AG20443 (cell line): ENCODE measurements around the gene KLRC2.
"Not testable (repeated sequence)": the region's sequence is repeated elsewhere in the genome, so short reads cannot be mapped to it uniquely, and the experiment has no call there.

ENCODE experiments used
- DNase-seq: peaks from one replicate; pipeline ENCODE4 v3.0.0; 2012; ENCODE audit warnings: low spot score, mixed read lengths

The KLRC2 gene

DNA sequence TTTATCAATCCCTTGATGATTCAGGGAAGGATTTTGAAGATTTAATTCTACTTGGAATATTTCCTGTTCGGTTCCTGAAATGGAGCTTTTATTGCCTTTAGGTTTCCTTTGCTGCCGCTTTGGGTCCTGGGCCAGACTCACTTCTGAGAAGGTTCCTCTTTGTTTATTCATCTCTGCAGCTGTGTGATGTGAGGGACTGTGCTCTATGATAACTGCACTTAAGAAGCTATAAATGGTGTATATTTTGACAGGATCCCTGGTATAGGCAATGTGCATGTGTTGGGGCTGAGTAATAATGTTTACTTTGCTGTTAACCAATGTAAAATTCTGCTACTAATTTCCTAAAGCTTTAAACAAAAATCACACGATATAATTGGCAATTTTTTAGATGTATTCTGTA is at the start of gene KLRC2:
Gene KLRC2, minus strand, starts transcription at position 195 of the 400 bp plus-strand sequence. Its CDS starts 24 bp downstream, at position 171.
- DNase-seq = not testable (repeated sequence)

DNA sequence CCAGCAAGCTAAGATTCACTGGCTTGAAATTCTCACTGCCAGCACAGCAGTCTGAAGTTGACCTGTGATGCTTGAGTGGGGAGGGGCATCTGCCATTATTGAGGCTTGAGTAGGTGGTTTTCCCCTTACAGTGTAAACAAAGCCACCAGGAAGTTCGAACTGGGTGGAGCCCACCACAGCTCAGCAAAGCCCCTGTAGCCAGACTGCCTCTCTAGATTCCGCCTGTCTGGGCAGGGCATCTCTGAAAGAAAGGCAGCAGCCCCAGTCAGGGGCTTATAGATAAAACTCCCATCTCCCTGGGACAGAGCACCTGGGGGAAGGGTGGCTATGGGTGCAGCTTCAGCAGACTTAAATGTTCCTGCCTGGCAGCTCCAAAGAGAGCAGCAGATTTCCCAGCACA is 46.1 kb upstream of the KLRC2 start:
- DNase-seq = not testable (repeated sequence)

DNA sequence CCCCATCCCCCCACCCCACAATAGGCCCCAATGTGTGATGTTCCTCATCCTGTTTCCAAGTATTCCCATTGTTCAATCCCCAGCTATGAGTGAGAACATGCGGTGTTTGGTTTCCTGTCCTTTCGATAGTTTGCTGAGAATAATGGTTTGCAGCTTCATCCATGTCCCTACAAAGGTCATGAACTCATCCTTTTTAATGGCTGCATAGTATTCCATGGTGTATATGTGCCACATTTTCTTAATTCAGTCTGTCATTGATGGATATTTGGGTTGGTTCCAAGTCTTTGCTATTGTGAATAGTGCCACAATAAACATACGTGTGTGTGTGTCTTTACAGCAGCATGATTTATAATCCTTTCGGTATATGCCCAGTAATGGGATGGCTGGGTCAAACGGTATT is 37.0 kb upstream of the KLRC2 start:
- DNase-seq = not testable (repeated sequence)

DNA sequence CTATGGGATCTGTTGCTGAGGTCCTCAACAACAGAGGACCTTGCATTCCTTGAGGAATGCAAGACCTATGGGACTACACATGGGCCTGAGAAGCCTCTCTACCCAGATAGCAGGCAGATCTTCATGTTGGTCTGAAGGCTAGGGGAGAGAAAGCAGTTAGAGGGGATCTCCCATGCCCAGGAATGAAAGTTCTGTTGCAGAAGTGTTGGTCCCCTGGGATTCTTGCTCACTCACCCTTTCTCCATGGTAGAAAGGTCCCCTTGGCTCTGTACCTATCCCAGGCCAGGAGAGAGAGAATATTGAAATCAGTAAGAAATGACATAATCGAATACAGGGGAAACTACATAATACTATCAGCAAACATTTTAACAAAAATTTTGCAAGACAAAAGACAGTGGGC is 33.9 kb upstream of the KLRC2 start:
- no peak for DNase-seq

DNA sequence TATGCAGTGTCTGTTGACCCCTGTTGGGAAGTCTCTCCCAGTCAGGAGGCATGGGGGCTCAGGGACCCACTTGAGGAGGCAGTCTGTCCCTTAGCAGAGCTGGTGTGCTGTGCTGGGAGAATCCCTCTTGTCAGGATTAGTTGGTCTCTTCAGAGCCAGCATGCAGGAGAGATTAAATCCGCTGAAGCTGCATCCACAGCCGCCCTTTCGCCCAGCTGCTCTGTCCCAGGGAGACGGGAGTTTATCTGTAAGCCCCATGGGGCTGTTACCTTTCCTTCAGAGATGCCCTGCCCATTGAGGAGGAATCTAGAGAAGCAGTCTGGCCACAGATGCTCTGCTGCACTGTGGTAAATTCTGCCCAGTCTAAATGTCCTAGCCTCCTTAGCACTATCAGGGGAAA is 30.5 kb upstream of the KLRC2 start:
- no peak for DNase-seq

DNA sequence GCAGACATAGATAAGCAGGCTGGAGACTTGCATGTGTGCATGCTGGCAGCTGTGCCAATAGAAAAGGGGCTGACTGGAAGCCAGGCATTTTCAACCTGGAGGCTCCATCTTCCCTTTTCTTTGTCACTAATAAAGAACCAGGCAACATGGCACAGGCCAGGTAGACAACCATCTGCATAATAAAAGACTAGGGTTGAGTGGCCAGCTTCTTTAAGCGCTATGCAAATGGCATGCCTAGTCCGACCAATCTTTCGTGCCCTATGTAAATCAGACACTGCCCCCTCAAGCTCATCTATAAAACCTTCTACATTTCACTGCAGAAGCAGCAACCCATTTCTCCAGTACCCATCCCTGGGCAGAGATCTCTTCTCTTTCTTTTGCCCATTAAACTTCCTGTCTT is 21.9 kb upstream of the KLRC2 start:
- no peak for DNase-seq

DNA sequence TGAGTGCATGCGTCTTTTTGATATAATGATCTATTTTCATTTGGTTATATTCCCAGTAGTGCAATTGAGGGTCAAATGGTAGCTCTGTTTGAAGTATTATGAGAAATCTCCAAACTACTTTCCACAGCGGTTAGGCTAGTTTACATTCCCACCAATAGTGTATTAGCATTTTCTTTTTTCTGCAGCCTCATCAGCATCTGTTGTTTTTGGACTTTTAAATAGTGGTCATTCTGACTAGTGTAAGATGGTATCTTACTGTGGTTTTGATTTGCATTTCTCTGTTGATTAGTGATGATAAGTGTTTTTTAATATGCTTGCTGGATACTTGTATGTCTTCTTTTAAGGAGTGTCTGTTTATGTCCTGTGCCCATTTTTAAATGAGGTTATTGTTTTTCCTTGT is 21.0 kb upstream of the KLRC2 start:
- no peak for DNase-seq

DNA sequence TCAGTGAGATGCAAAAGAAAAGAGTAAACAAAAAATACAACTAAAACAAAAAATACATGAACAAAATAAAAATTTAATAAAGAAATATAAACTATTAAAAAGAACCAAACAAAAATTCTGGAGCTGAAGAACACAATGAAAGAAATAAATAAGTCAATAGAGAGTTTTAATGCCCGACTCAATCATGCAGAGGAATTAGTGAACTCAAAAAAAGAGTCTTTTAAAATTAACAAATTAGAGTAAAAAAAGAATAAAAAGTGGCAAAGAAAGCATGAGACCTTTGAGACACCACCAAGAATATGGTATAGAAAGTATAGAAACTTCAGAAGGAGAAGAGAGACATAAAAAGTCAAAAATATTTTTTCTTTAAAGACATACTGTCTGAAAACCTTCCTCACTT is 20.0 kb upstream of the KLRC2 start:
- no peak for DNase-seq

DNA sequence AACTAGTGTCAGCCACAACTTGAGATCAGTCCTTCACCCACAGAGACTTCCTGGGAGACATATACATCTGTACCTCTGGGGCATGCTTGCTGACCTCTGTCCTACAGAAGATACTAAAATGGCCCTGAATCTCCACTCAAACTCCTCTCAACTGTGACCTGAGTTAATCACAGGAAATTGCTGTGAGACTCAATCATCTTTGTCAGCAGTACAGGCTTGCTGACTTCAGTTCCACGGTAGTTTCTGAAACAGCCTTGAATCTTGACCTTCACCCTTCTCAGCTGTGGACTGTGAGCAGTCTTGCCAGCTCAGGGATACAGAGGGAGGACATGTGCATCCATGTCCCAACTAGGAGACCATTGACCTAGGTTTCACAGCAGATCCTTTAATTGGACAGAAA is 18.7 kb upstream of the KLRC2 start:
- DNase-seq = no peak

DNA sequence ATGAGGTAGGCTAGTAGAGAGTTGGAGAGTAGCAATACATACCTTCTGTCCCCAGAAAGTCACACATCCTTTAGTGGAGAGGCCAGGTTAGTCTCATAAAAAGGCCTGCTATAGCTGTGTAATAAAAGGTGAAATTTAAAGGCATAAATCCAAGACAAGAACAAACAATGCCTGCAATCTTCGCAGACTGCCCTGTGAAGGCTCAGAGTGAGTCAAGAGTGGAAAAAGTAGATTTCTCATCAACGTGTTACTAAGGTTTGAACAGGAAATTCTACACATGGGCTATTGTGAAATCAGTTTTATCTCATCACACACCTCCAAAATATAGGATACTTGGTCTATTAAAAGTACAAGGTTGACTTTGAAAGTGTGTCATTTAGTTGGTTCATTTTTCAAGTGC is 17.3 kb upstream of the KLRC2 start, which contains the start of gene KLRC1:
Gene KLRC1, minus strand, starts transcription at position 222 of the 400 bp plus-strand sequence. CDS start 2,221 bp downstream, outside the sequence.
- DNase-seq = no peak

DNA sequence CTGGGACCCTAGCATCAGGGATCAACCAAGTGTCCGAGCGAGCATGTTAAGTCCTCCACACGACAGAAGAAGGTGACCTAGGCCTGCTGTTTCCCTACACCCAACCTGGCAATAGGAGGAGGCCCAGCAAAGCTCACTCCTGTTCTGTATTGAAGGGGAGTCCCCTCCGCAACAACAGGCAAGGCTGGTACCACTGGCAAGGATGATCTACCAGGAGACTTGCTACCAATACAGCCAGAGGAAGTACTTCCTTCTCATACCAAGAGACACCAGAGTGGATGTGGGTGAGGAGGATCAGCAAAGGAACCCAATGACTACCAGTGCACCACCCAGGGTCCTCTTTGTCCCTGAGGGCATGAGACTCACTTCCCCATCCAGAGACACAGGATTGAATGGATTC is 12.4 kb upstream of the KLRC2 start:
- DNase-seq = no peak

DNA sequence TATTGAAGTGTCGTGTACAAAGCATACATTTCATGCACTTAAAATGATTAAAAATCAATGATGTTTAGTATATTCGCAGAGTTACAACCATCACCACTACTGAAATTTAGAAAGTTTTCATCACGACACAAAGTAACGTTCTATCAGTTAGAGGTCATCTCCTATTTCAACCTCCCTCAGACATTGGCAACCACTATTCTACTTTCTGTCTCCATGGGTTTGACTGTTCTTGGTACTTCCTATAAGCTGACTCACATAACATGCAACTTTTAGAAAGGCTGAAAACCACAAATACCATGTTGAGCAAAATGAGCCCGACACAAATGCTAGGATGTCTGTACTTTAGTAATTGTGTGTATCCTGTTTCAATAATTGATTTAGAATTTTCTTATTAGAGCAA is 10.2 kb upstream of the KLRC2 start:
- DNase-seq = not testable (repeated sequence)

DNA sequence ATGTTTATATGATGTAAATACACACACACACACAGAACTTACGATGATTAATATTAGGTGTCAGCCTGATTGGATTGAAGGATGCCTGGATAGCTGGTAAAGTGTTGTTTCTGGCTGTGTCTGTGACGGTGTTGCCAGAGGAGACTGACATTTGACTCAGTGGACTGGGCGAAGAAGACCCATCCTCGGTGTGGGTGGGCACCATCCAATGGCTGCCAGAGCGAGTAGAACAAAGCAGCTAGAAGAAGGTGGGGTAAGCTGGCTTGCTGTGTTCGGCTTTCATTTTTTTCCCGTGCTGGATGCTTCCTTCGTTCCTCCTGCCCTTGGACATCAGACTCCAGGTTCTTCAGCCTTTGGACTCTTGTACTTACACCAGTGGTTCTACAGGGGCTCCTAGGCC is 5.3 kb upstream of the KLRC2 start:
- not testable (repeated sequence) for DNase-seq

DNA sequence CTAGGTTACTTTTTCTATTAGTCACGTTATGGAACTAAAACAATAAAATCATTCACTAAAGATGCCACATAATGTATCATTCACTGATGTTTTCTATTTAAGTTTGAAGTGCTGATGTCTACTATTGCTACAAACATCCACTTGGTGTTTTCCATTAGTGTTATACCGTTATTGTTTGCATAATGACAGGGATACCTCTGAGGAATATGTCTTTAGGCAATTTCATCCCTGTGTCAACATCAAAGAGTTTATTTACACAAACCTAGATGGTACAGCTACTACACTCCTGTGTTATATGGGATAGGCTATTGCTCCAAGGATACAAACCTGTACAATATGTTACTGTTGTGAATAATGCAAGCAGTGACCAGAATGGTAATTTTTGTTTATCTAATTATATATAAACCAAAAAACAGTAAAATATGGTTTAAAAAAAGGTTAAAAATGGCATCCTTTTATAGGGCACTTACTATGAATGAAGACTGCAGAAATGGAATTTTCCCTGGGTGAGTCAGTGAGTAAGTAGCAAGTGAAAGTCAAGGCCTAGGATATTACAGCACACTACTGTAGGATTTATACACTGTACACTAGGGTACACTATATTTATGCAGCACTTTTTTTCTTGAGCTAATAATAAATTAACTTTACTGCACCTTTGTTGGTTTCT is 3.9 kb upstream of the KLRC2 start:
- DNase-seq = not testable (repeated sequence)

DNA sequence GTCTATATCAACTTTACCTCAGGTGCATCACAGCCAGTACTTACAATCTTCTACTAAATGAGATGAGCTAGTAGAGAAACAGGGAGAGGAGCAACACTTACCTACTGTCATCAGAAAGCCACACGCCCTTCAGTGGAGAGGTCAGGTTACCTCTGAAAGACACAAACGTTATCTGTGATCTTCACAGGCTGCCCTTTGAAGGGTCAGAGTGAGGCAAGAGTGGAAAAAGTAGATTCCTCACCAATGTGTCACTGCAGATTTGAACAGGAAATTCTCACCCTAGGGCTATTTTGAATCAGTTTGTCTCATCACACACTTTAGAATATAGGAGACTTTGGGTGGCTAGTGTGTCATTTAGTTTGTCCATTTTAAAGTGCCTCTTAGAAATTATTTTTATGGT is 1.8 kb upstream of the KLRC2 start:
- DNase-seq = not testable (repeated sequence)

DNA sequence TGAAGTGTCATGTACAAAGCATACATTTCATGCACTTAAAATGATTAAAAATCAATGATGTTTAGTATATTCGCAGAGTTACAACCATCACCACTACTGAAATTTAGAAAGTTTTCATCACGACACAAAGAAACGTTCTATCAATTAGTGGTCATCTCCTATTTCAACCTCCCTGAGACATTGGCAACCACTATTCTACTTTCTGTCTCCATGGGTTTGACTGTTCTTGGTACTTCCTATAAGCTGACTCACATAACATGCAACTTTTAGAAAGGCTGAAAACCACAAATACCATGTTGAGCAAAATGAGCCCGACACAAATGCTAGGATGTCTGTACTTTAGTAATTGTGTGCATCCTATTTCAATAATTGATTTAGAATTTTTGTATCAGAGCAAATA is 5.2 kb downstream of the KLRC2 start:
- not testable (repeated sequence) for DNase-seq

DNA sequence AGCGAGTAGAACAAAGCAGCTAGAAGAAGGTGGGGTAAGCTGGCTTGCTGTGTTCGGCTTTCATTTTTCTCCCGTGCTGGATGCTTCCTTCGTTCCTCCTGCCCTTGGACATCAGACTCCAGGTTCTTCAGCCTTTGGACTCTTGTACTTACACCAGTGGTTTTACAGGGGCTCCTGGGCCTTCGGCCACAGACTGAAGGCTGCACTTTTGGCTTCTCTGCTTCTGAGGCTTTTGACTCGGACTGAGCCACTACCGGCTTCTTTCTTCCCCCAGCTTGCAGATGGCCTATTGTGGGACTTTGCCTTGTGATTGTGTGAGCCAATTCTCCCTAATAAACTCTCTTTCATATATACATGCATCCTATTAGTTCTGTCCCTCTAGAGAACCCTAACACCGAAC is 9.9 kb downstream of the KLRC2 start:
- DNase-seq = not testable (repeated sequence)

DNA sequence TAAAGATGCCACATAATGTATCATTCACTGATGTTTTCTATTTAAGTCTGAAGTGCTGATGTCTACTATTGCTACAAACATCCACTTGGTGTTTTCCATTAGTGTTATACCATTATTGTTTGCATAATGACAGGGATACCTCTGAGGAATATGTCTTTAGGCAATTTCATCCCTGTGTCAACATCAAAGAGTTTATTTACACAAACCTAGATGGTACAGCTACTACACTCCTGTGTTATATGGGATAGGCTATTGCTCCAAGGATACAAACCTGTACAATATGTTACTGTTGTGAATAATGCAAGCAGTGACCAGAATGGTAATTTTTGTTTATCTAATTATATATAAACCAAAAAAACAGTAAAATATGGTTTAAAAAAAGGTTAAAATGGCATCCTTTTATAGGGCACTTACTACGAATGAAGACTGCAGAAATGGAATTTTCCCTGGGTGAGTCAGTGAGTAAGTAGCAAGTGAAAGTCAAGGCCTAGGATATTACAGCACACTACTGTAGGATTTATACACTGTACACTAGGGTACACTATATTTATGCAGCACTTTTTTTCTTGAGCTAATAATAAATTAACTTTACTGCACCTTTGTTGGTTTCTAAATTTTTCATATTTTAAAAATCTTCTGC is 11.4 kb downstream of the KLRC2 start:
- not testable (repeated sequence) for DNase-seq

DNA sequence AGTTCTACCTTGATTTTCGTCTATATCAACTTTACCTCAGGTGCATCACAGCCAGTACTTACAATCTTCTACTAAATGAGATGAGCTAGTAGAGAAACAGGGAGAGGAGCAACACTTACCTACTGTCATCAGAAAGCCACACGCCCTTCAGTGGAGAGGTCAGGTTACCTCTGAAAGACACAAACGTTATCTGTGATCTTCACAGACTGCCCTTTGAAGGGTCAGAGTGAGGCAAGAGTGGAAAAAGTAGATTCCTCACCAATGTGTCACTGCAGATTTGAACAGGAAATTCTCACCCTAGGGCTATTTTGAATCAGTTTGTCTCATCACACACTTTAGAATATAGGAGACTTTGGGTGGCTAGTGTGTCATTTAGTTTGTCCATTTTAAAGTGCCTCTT is 13.7 kb downstream of the KLRC2 start:
- not testable (repeated sequence) for DNase-seq

DNA sequence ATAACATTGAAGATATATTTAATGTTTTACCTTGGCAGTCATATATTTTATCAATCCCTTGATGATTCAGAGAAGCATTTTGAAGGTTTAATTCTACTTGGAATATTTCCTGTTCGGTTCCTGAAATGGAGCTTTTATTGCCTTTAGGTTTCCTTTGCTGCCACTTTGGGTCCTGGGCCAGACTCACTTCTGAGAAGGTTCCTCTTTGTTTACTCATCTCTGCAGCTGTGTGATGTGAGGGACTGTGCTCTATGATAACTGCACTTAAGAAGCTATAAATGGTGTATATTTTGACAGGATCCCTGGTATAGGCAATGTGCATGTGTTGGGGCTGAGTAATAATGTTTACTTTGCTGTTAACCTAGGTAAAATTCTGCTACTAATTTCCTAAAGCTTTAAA is 15.5 kb downstream of the KLRC2 start, which contains the start of gene KLRC3:
Gene KLRC3, minus strand, starts transcription at position 262 of the 400 bp plus-strand sequence. Its CDS starts 45 bp downstream, at position 217.
- not testable (repeated sequence) for DNase-seq

DNA sequence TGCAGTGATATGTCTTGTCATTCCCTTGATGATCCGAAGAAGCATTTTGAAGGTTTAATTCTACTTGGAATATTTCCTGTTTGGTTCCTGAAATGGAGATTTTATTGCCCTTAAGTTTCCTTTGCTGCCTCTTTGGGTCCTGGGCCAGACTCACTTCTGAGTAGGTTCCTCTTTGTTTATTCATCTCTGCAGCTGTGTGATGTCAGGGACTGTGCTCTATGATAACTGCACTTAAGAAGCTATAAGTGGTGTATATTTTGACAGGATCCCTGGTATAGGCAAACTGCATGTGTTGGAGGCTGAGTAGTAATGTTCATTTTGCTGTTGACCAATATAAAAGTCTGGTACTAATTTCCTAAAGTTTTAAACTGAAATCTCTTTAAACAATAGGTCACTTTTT is 26.4 kb downstream of the KLRC2 start, which contains the start of gene KLRC4:
Gene KLRC4, minus strand, starts transcription at position 366 of the 400 bp plus-strand sequence. Its CDS starts 182 bp downstream, at position 184.
- no peak for DNase-seq

DNA sequence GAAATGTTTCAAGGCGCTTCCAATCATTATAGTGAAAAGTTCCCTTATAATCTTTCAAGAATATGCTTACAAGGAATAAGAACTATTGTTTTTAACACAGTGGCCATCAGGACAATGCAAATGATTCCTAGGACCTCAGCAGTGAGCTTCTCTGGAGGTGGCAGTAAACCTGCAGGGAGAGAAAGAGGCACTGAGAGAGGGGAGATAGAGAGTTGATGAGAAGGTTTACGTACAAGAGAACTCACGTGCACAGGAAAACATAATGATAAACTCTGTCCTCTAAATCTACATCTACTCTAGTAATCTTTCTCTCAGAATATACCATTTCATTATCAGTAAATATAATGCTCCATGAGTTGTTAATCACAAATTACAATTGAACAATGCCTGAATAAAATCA is 27.0 kb downstream of the KLRC2 start:
- no peak for DNase-seq

DNA sequence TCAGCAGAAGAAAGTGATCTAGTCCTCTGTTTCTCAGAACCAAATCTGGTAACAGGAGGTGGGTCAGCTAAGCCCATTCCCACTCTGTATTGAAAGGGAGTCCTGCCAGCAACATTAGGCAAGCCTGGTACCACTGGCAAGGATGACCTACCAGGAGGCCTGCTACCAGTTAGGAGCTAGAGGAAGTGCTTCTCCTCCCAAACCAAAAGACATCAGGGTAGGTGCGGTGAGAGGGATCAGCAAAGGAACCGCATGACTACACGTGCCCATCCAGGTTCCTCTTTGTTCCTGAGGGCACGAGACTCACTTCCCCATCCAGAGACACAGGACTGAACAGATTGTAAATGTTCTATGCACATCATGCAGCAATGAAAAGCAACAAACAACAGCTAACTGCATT is 29.1 kb downstream of the KLRC2 start:
- no peak for DNase-seq
